Spleen (tissue), 7 donors: Measurements from ENCODE around the gene C3orf20.

Experiments used
- CTCF ChIP-seq, 11 experiments: fragments of 200-600 bp in 7 of 11; fragments of 450-650 bp in 4 of 11; sonication (generic) in 4 of 11; IDR thresholded peaks in 8 of 11; conservative IDR thresholded peaks in 3 of 11; 1 replicate in 7 of 11; 2 replicates in 4 of 11; pipeline versions ENCODE4 v1.4.0 to v1.8.0; 2016 to 2021; ENCODE audit warnings: antibody characterized with exemption in 11 of 11, inconsistent platforms in 4 of 11, mild to moderate bottlenecking in 1 of 11
- POLR2A ChIP-seq, 3 donors: fragments of 450-650 bp; IDR thresholded peaks; one replicate each; pipeline ENCODE4 v1.5.1; 2017; ENCODE audit warnings: antibody characterized with exemption in 3 of 3, mild to moderate bottlenecking in 1 of 3
- POLR2AphosphoS5 ChIP-seq, 3 donors: sonication (generic); formaldehyde crosslinking; IDR thresholded peaks; one replicate each; pipeline ENCODE4 v1.5.1; 2017; ENCODE audit warnings: antibody characterized with exemption in 3 of 3
- donor health status: DM: no; HTN: no; CAD: no; lungs with moderate emphysema.
- donor health status: DM: no; HTN: no; CAD: no.
- donor health status: DM: no; HTN: no; CAD: no.

- TF ChIP-seq CTCF (IDR thresholded peaks at IDR 0.05 in 8 of 11, conservative IDR thresholded peaks at IDR 0.05 in 3 of 11) (no peak), POLR2A (IDR thresholded peaks at IDR 0.05) (no peak), POLR2AphosphoS5 (IDR thresholded peaks at IDR 0.05) (no peak)
Observed at GRCh38 chr3:14634763-14635400, 40.1 kb upstream of the C3orf20 start.
